HepG2 (cell line): ENCODE measurements around the gene KRTCAP2. TPM values are rescaled to one million over a fixed set of nuclear protein-coding genes. Genes with fewer than 3 reads are reported as not detected.
"Not testable (repeated sequence)": the region's sequence is repeated elsewhere in the genome, so short reads cannot be mapped to it uniquely, and the experiment has no call there.

Experiments used
- ATAC-seq: fragments of 200-7000 bp; cut with Tn5 transposase; 3 replicates; pipeline ENCODE4 v1.9.1; 2020; ENCODE audit warnings: mild to moderate bottlenecking, moderate library complexity
- BruUV-seq: library from RNA; stranded (reverse); fragments of 400-500 nt; replicated peaks from 2 replicates; lab custom pipeline; 2021; lab: Mats Ljungman, UMichigan
- CTCF ChIA-PET: fragments of 300-600 bp; formaldehyde crosslinking; extraction: SDS; loops from one replicate; lab custom pipeline; 2021; ENCODE audit warnings: low total read pairs, inconsistent platforms, low intra/inter-chr PET ratio; lab: Yijun Ruan, JAX
- POLR2A ChIA-PET: fragments of 350-600 bp; sonication (Branson Sonifier 250); formaldehyde crosslinking; loops from one replicate; lab custom pipeline; 2020; ENCODE audit warnings: antibody characterized with exemption, inconsistent platforms; lab: Yijun Ruan, JAX
- DNase-seq: peaks from one replicate; pipeline ENCODE4 v3.0.0-alpha.2; 2015; ENCODE audit warnings: low spot score
- FAIRE-seq: peaks from 3 replicates; lab custom pipeline; 2011; peaks lifted over from hg19 to GRCh38; lab: Jason Lieb, UNC
- H2AFZ ChIP-seq: one replicate; pipeline ENCODE4 v1.6.1; 2011; ENCODE audit warnings: low read length, inconsistent platforms
- H3K27ac ChIP-seq: fragments of 300-600 bp; 3 replicates; pipeline ENCODE4 v1.8.0; 2011; ENCODE audit warnings: mixed run types, mild to moderate bottlenecking, mixed read lengths, low read length, inconsistent platforms; ENCODE audit not compliant: insufficient read depth; ENCODE audit errors: extremely low read length
- H3K27me3 ChIP-seq, 2 experiments: fragments of 200-600 bp in 1 of 2; 2 replicates in 1 of 2; 3 replicates in 1 of 2; pipeline versions ENCODE4 v1.6.0 to v1.8.0; 2011; ENCODE audit warnings: low read length in 2 of 2, mild to moderate bottlenecking in 2 of 2, moderate library complexity in 2 of 2, inconsistent platforms in 1 of 2; ENCODE audit not compliant: insufficient read depth in 2 of 2, control insufficient read depth in 1 of 2
- H3K36me3 ChIP-seq, 2 experiments: fragments of 200-600 bp in 1 of 2; replicated peaks in 1 of 2; 2 replicates in 1 of 2; 3 replicates in 1 of 2; pipeline versions ENCODE4 v1.5.1 to v1.8.0; 2011; ENCODE audit warnings: low read length in 2 of 2, inconsistent platforms in 1 of 2; ENCODE audit not compliant: insufficient read depth in 2 of 2, control insufficient read depth in 1 of 2
- H3K4me1 ChIP-seq: 2 replicates; pipeline ENCODE4 v1.5.1; 2012; ENCODE audit warnings: low read length, inconsistent platforms; ENCODE audit not compliant: insufficient read depth
- H3K4me2 ChIP-seq: 2 replicates; pipeline ENCODE4 v1.6.0; 2011; ENCODE audit warnings: low read depth, low read length, inconsistent platforms
- H3K4me3 ChIP-seq, 3 experiments: fragments of 200-600 bp in 1 of 3; sonication (generic), shearing (Covaris generic) in 1 of 3; replicated peaks in 1 of 3; 2 replicates each; pipeline ENCODE4 v1.5.1; 2011 to 2016; ENCODE audit warnings: low read length in 3 of 3, inconsistent platforms in 2 of 3, low read depth in 2 of 3, mild to moderate bottlenecking in 2 of 3, control low read depth in 1 of 3, mixed read lengths in 1 of 3; ENCODE audit not compliant: insufficient read depth in 1 of 3
- H3K79me2 ChIP-seq: one replicate; pipeline ENCODE4 v1.6.1; 2011; ENCODE audit warnings: low read length, inconsistent platforms; ENCODE audit not compliant: insufficient read depth
- H3K9ac ChIP-seq: 2 replicates; pipeline ENCODE4 v1.6.0; 2011; ENCODE audit warnings: mild to moderate bottlenecking, low read depth, low read length, inconsistent platforms; ENCODE audit not compliant: insufficient read depth
- H3K9me3 ChIP-seq: 2 replicates; pipeline ENCODE4 v1.5.1; 2012; ENCODE audit warnings: mild to moderate bottlenecking, low read length
- H4K20me1 ChIP-seq: 2 replicates; pipeline ENCODE4 v1.6.0; 2011; ENCODE audit warnings: inconsistent platforms, mild to moderate bottlenecking, low read length, moderate library complexity; ENCODE audit not compliant: insufficient read depth
- ATF1 ChIP-seq: IDR thresholded peaks from 2 replicates; pipeline ENCODE4 v1.6.1; 2016; ENCODE audit warnings: mild to moderate bottlenecking, control low read depth
- BORCS8-MEF2B ChIP-seq: sonication (generic); formaldehyde crosslinking; IDR thresholded peaks from 2 replicates; pipeline ENCODE4 v1.8.0; 2022; ENCODE audit warnings: mild to moderate bottlenecking, missing genetic modification reagents
- FOXK2 ChIP-seq: fragments of 450-650 bp; IDR thresholded peaks from 2 replicates; pipeline ENCODE4 v1.6.1; 2016
- HHEX ChIP-seq: IDR thresholded peaks from 2 replicates; pipeline ENCODE4 v1.6.1; 2016; ENCODE audit warnings: control low read depth
- LCORL ChIP-seq, 2 experiments: fragments of 450-650 bp in 1 of 2; sonication (generic) in 1 of 2; formaldehyde crosslinking in 1 of 2; IDR thresholded peaks; 2 replicates each; pipeline versions ENCODE4 v1.5.0 to v1.6.1; 2017 to 2020; ENCODE audit warnings: antibody characterized with exemption in 1 of 2, missing genetic modification reagents in 1 of 2
- SMARCC2 ChIP-seq: fragments of 450-650 bp; IDR thresholded peaks from 2 replicates; pipeline ENCODE4 v1.6.1; 2017; ENCODE audit warnings: antibody characterized with exemption, mild to moderate bottlenecking
- SOX13 ChIP-seq, 3 experiments: fragments of 450-650 bp in 1 of 3; sonication (generic) in 1 of 3; formaldehyde crosslinking in 1 of 3; IDR thresholded peaks in 2 of 3; conservative IDR thresholded peaks in 1 of 3; 2 replicates each; pipeline versions ENCODE4 v1.5.0 to v1.6.1; 2016 to 2020; ENCODE audit warnings: antibody characterized with exemption in 1 of 3, mild to moderate bottlenecking in 1 of 3, missing compliant biosample characterization in 1 of 3, missing genetic modification reagents in 1 of 3, moderate library complexity in 1 of 3
- YEATS2 ChIP-seq: sonication (generic); formaldehyde crosslinking; IDR thresholded peaks from 2 replicates; pipeline ENCODE4 v1.4.0; 2020; ENCODE audit warnings: missing genetic modification reagents, borderline replicate concordance
- ZNF614 ChIP-seq: IDR thresholded peaks from 2 replicates; pipeline ENCODE4 v1.6.1; 2018; ENCODE audit warnings: missing biosample characterization, missing genetic modification reagents, inconsistent platforms, borderline replicate concordance
- ZNF775 ChIP-seq: sonication (generic); formaldehyde crosslinking; IDR thresholded peaks from 2 replicates; pipeline ENCODE4 v1.4.0; 2020; ENCODE audit warnings: missing genetic modification reagents, mild to moderate bottlenecking, moderate library complexity, borderline replicate concordance
- WGBS: methylation state at CpG from one replicate; pipeline ENCODE4 v1.1.6; 2017; ENCODE audit warnings: low lambda C conversion rate; 5-methylcytosine and 5-hydroxymethylcytosine counted together
- in situ Hi-C: cut with HindIII; loops from 2 replicates; pipeline ENCODE4 v1.10.0; 2017; ENCODE audit warnings: low pct_unique_long_range_greater_than_20kb; ENCODE audit not compliant: extremely low pct_ligation_motif_present
- intact Hi-C: fragments of 100-400 bp; cut with micrococcal nuclease; formaldehyde crosslinking; loops from one replicate; pipeline ENCODE4 v1.10.0; 2022; ENCODE audit not compliant: unreplicated experiment
- polyA plus RNA-seq, 8 experiments: library from polyadenylated mRNA; depleted of rRNA in 3 of 8; stranded (reverse) in 7 of 8; unstranded in 1 of 8; fragments of >200 nt; fragmentation: Illumina TruSeq in 4 of 8; extraction: Trizol in 4 of 8; gene quantifications; 2 replicates each; pipeline versions ENCODE4 v1.2.1 to v1.2.3, GENCODE V29; 2011 to 2016; ENCODE audit warnings: low read depth in 4 of 8, missing spikeins in 1 of 8, mixed read lengths in 1 of 8; ENCODE audit not compliant: insufficient read depth in 1 of 8
- total RNA-seq, 5 experiments: library from RNA; depleted of rRNA; stranded (reverse); fragments of >200 nt; fragmentation: Illumina TruSeq; extraction: Trizol; gene quantifications; 2 replicates each; pipeline ENCODE4 v1.2.3, GENCODE V29; 2016; ENCODE audit warnings: low read depth in 1 of 5
- TF ChIP-seq, protein P1 (sequence below): IDR thresholded peaks from 2 replicates; pipeline ENCODE4 v1.6.1; 2016; ENCODE audit warnings: missing compliant biosample characterization, missing genetic modification reagents, borderline replicate concordance
- TF ChIP-seq, protein P2 (sequence below): sonication (generic); formaldehyde crosslinking; IDR thresholded peaks from 2 replicates; pipeline ENCODE4 v1.5.0; 2020; ENCODE audit warnings: mild to moderate bottlenecking, missing genetic modification reagents
- TF ChIP-seq, protein P3 (sequence below): sonication (generic); formaldehyde crosslinking; IDR thresholded peaks from 2 replicates; pipeline ENCODE4 v1.9.0; 2021; ENCODE audit warnings: missing genetic modification reagents, mild to moderate bottlenecking, borderline replicate concordance

KRTCAP2 gene
- total and polyA plus RNA-seq, 2 of the 13 experiments (the other 11 are each of a cell fraction or from before 2014, with no cell fraction given) = 77.3 to 79.4 TPM

- H3K4me2 ChIP-seq, H3K4me3 ChIP-seq, H2AFZ ChIP-seq, CTCF ChIA-PET, DNase-seq, H3K36me3 ChIP-seq, POLR2A ChIA-PET, BruUV-seq, H3K27ac ChIP-seq, H4K20me1 ChIP-seq, in situ Hi-C loops, ATAC-seq, H3K79me2 ChIP-seq, H3K9me3 ChIP-seq, intact Hi-C loops, H3K9ac ChIP-seq, FAIRE-seq: not testable (repeated sequence)
- 85% methylated on average over 19 of the region's 45 CpGs for WGBS
- Histone ChIP-seq H3K4me1 (peaks cover 32% of the 10 kb centered on the region), H3K27me3 (peaks cover 4 to 52% of the 10 kb centered on the region in 2 experiments; a peak in 4 of 5 replicates)
These were observed 16.8 kb upstream of the KRTCAP2 start for GRCh38 chr1:155189926-155190325.

GRCh38 chr1:155188268-155188667 lies 15.2 kb upstream of the KRTCAP2 start:
- no peaks in the 10 kb centered on the region for H3K9me3 ChIP-seq
- BruUV-seq = no TSS peak
- H3K27ac ChIP-seq = no peak overlapping the region
- WGBS = 51% methylated on average over 7 of the region's 14 CpGs
- H4K20me1 ChIP-seq = no peaks in the 10 kb centered on the region
- peaks cover 6 to 60% of the 10 kb centered on the region in 2 experiments; a peak in 4 of 5 replicates for H3K27me3 ChIP-seq
- CTCF ChIA-PET = no interaction called here
- no peak overlapping the region for H3K4me2 ChIP-seq
- H3K9ac ChIP-seq = no peak overlapping the region
- FAIRE-seq (no peak), ATAC-seq (no peak), DNase-seq (no peak)
- H3K36me3 ChIP-seq = no peaks in the 10 kb centered on the region
- POLR2A ChIA-PET = no interaction called here
- intact Hi-C loops = no loop called here
- no peaks in the 10 kb centered on the region for H3K79me2 ChIP-seq
- H3K4me3 ChIP-seq = no peak overlapping the region
- in situ Hi-C loops = no loop called here
- H2AFZ ChIP-seq = no peak overlapping the region
- H3K4me1 ChIP-seq = peaks cover 18% of the 10 kb centered on the region; the same call in 1 of the 2 replicates
- TF ChIP-seq LCORL (IDR thresholded peaks at IDR 0.05) (no peak), LCORL (CRISPR knock-in tag; IDR thresholded peaks at IDR 0.05) (no peak), FOXK2 (no peak), SMARCC2 (no peak), ZNF614 (no peak), YEATS2 (CRISPR knock-in tag) (no peak), HHEX (no peak), SOX13 (IDR thresholded peaks at IDR 0.05) (no peak), SOX13 (CRISPR knock-in tag; conservative IDR thresholded peaks at IDR 0.05 in 1 of 2, IDR thresholded peaks at IDR 0.05 in 1 of 2) (no peak), ZNF775 (CRISPR knock-in tag) (no peak), ATF1 (no peak), BORCS8-MEF2B (no peak)
- TF ChIP-seq, protein P1, sequence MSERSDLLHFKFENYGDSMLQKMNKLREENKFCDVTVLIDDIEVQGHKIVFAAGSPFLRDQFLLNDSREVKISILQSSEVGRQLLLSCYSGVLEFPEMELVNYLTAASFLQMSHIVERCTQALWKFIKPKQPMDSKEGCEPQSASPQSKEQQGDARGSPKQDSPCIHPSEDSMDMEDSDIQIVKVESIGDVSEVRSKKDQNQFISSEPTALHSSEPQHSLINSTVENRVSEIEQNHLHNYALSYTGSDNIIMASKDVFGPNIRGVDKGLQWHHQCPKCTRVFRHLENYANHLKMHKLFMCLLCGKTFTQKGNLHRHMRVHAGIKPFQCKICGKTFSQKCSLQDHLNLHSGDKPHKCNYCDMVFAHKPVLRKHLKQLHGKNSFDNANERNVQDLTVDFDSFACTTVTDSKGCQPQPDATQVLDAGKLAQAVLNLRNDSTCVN (CRISPR knock-in tag) = no peak
- TF ChIP-seq, protein P2, sequence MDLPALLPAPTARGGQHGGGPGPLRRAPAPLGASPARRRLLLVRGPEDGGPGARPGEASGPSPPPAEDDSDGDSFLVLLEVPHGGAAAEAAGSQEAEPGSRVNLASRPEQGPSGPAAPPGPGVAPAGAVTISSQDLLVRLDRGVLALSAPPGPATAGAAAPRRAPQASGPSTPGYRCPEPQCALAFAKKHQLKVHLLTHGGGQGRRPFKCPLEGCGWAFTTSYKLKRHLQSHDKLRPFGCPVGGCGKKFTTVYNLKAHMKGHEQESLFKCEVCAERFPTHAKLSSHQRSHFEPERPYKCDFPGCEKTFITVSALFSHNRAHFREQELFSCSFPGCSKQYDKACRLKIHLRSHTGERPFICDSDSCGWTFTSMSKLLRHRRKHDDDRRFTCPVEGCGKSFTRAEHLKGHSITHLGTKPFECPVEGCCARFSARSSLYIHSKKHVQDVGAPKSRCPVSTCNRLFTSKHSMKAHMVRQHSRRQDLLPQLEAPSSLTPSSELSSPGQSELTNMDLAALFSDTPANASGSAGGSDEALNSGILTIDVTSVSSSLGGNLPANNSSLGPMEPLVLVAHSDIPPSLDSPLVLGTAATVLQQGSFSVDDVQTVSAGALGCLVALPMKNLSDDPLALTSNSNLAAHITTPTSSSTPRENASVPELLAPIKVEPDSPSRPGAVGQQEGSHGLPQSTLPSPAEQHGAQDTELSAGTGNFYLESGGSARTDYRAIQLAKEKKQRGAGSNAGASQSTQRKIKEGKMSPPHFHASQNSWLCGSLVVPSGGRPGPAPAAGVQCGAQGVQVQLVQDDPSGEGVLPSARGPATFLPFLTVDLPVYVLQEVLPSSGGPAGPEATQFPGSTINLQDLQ (CRISPR knock-in tag) = no peak
- TF ChIP-seq, protein P3, sequence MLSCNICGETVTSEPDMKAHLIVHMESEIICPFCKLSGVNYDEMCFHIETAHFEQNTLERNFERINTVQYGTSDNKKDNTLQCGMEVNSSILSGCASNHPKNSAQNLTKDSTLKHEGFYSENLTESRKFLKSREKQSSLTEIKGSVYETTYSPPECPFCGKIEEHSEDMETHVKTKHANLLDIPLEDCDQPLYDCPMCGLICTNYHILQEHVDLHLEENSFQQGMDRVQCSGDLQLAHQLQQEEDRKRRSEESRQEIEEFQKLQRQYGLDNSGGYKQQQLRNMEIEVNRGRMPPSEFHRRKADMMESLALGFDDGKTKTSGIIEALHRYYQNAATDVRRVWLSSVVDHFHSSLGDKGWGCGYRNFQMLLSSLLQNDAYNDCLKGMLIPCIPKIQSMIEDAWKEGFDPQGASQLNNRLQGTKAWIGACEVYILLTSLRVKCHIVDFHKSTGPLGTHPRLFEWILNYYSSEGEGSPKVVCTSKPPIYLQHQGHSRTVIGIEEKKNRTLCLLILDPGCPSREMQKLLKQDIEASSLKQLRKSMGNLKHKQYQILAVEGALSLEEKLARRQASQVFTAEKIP (CRISPR knock-in tag) = no peak
